IPS-15b (cell line): ENCODE measurements around the gene ORAI3.

Experiments used
- H3K27me3 ChIP-seq: one replicate; pipeline ENCODE4 v1.6.1; 2013; ENCODE audit warnings: low read length; ENCODE audit not compliant: control insufficient read depth, insufficient read depth
- H3K36me3 ChIP-seq: one replicate; pipeline ENCODE4 v1.6.1; 2013; ENCODE audit warnings: low read length; ENCODE audit not compliant: control insufficient read depth, insufficient read depth
- H3K4me1 ChIP-seq: one replicate; pipeline ENCODE4 v1.6.1; 2013; ENCODE audit warnings: mild to moderate bottlenecking, low read length; ENCODE audit not compliant: control insufficient read depth, insufficient read depth
- H3K4me3 ChIP-seq: one replicate; pipeline ENCODE4 v1.5.1; 2013; ENCODE audit warnings: low read depth, low read length
- H3K9ac ChIP-seq: one replicate; pipeline ENCODE4 v1.6.1; 2013; ENCODE audit warnings: low read depth, mild to moderate bottlenecking, low read length
- H3K9me3 ChIP-seq: one replicate; pipeline ENCODE4 v1.6.1; 2013; ENCODE audit warnings: mild to moderate bottlenecking, low read length; ENCODE audit not compliant: control insufficient read depth, insufficient read depth

The ORAI3 gene

GRCh38 chr16:30948667-30949649 lies at the start of gene ORAI3:
TSS of gene ORAI3 (plus strand) at chr16:30949068. CDS start at chr16:30949290, 222 bp downstream.
- H3K9me3 ChIP-seq: no peaks in the 10 kb centered on the region
- peaks cover under 1% of the 10 kb centered on the region for H3K4me1 ChIP-seq
- H3K36me3 ChIP-seq: peaks cover 4% of the 10 kb centered on the region
- H3K9ac ChIP-seq: peak within 1 kb of the TSS; percentile 60
- H3K27me3 ChIP-seq: peaks cover 2% of the 10 kb centered on the region
- peak within 1 kb of the TSS; percentile 87 for H3K4me3 ChIP-seq

- no peak overlapping the region for H3K4me3 ChIP-seq
- H3K9me3 ChIP-seq: no peaks in the 10 kb centered on the region
- H3K4me1 ChIP-seq: peaks cover 9% of the 10 kb centered on the region
- H3K9ac ChIP-seq: no peak overlapping the region
- H3K36me3 ChIP-seq: no peaks in the 10 kb centered on the region
- peaks cover 29% of the 10 kb centered on the region for H3K27me3 ChIP-seq
Observed at GRCh38 chr16:30899794-30900193, 49.1 kb upstream of the ORAI3 start.

GRCh38 chr16:30900588-30900987 lies 48.3 kb upstream of the ORAI3 start:
- no peaks in the 10 kb centered on the region for H3K9me3 ChIP-seq
- peaks cover 7% of the 10 kb centered on the region for H3K4me1 ChIP-seq
- no peaks in the 10 kb centered on the region for H3K36me3 ChIP-seq
- H3K4me3 ChIP-seq: no peak overlapping the region
- H3K9ac ChIP-seq: no peak overlapping the region
- peaks cover 22% of the 10 kb centered on the region for H3K27me3 ChIP-seq

- H3K27me3 ChIP-seq: peaks cover 22% of the 10 kb centered on the region
Observed at GRCh38 chr16:30901201-30902028, 47.5 kb upstream of the ORAI3 start.

GRCh38 chr16:30902029-30902972 lies 46.6 kb upstream of the ORAI3 start:
- no peaks in the 10 kb centered on the region for H3K9me3 ChIP-seq
- no peak overlapping the region for H3K9ac ChIP-seq
- peaks cover 3% of the 10 kb centered on the region for H3K4me1 ChIP-seq
- peaks cover 22% of the 10 kb centered on the region for H3K27me3 ChIP-seq
- H3K4me3 ChIP-seq: peak overlapping the region; percentile 55
- no peaks in the 10 kb centered on the region for H3K36me3 ChIP-seq

More at GRCh38 chr16:30901201-30902028, 47.5 kb upstream of the ORAI3 start:
- no peaks in the 10 kb centered on the region for H3K9me3 ChIP-seq
- H3K4me3 ChIP-seq: peak overlapping the region; percentile 37
- H3K4me1 ChIP-seq: peaks cover 3% of the 10 kb centered on the region
- no peak overlapping the region for H3K9ac ChIP-seq
- H3K36me3 ChIP-seq: no peaks in the 10 kb centered on the region

GRCh38 chr16:30903002-30903401 lies 45.9 kb upstream of the ORAI3 start:
- H3K27me3 ChIP-seq: peaks cover 22% of the 10 kb centered on the region
- no peaks in the 10 kb centered on the region for H3K9me3 ChIP-seq
- H3K36me3 ChIP-seq: no peaks in the 10 kb centered on the region
- no peak overlapping the region for H3K9ac ChIP-seq
- H3K4me3 ChIP-seq: no peak overlapping the region
- peaks cover 3% of the 10 kb centered on the region for H3K4me1 ChIP-seq

- Histone ChIP-seq H3K9me3 (no peaks in the 10 kb centered on the region), H3K4me3 (no peak overlapping the region), H3K36me3 (no peaks in the 10 kb centered on the region), H3K4me1 (peaks cover 3% of the 10 kb centered on the region), H3K27me3 (peaks cover 22% of the 10 kb centered on the region), H3K9ac (no peak overlapping the region)
Observed at GRCh38 chr16:30903596-30903995, 45.3 kb upstream of the ORAI3 start.

GRCh38 chr16:30904114-30904780 lies 44.6 kb upstream of the ORAI3 start:
- no peaks in the 10 kb centered on the region for H3K9me3 ChIP-seq
- H3K36me3 ChIP-seq: no peaks in the 10 kb centered on the region
- no peak overlapping the region for H3K9ac ChIP-seq
- H3K4me3 ChIP-seq: no peak overlapping the region
- peaks cover 3% of the 10 kb centered on the region for H3K4me1 ChIP-seq
- H3K27me3 ChIP-seq: peaks cover 17% of the 10 kb centered on the region

GRCh38 chr16:30907064-30907463 lies 41.8 kb upstream of the ORAI3 start:
- Histone ChIP-seq H3K4me1 (peaks cover 13% of the 10 kb centered on the region), H3K36me3 (no peaks in the 10 kb centered on the region), H3K9ac (no peak overlapping the region), H3K4me3 (no peak overlapping the region), H3K27me3 (peaks cover 3% of the 10 kb centered on the region), H3K9me3 (no peaks in the 10 kb centered on the region)

- Histone ChIP-seq H3K9me3 (no peaks in the 10 kb centered on the region), H3K4me1 (peaks cover 10% of the 10 kb centered on the region), H3K27me3 (no peaks in the 10 kb centered on the region), H3K36me3 (no peaks in the 10 kb centered on the region), H3K4me3 (peak overlapping the region; percentile 16), H3K9ac (no peak overlapping the region)
Observed at GRCh38 chr16:30910427-30911029, 38.3 kb upstream of the ORAI3 start.
